BE2C (cell line): ENCODE measurements around the gene TJP2.

Experiments used
- DNase-seq: peaks from one replicate; pipeline ENCODE4 v3.0.0-alpha.2; 2020
- H3K27me3 ChIP-seq: fragments of 250-450 bp; sonication (Bioruptor Pico); 2 replicates; pipeline ENCODE4 v1.5.1; 2020; ENCODE audit warnings: mild to moderate bottlenecking
- H3K36me3 ChIP-seq: fragments of 250-450 bp; sonication (Bioruptor Pico); 2 replicates; pipeline ENCODE4 v1.5.1; 2020; ENCODE audit warnings: mild to moderate bottlenecking
- H3K4me1 ChIP-seq: fragments of 250-450 bp; sonication (Bioruptor Pico); 2 replicates; pipeline ENCODE4 v1.5.1; 2020
- H3K4me3 ChIP-seq: 2 replicates; pipeline ENCODE4 v1.5.1; 2011; ENCODE audit warnings: low read depth, low read length
- H3K9me3 ChIP-seq: fragments of 250-450 bp; sonication (Bioruptor Pico); 2 replicates; pipeline ENCODE4 v1.5.1; 2020
- CTCF ChIP-seq: IDR thresholded peaks from 2 replicates; pipeline ENCODE4 v1.5.1; 2012; ENCODE audit warnings: mild to moderate bottlenecking, low read depth, low read length

Gene TJP2

DNA sequence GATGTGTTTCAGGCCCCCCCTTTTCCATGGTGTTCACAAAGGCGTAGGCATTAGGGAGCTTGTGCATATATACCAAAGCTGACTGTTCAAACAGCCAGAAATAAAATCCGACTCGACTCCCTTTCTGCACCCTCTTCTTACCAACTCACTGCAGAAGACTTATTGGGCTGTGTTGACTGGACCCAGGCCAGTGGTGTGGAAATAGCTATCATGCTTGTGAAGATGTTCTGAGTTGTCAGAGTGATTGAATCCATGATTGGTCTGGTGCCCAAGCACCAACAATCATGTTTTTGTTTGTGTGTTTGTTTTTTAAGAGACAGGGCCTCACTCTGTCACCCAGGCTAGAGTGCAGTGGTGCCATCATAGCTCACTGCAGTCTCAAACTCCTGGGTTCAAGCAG, 21.6 kb downstream of the TJP2 start:
- Histone ChIP-seq H3K36me3 (no peaks in the 10 kb centered on the region), H3K4me3 (no peak overlapping the region), H3K4me1 (no peaks in the 10 kb centered on the region), H3K27me3 (no peaks in the 10 kb centered on the region), H3K9me3 (no peaks in the 10 kb centered on the region)
- DNase-seq: no peak
- no peak for TF ChIP-seq CTCF

- TF ChIP-seq CTCF: no peak
These were observed 23.6 kb downstream of the TJP2 start for GRCh38 chr9:69197687-69198086.

DNA sequence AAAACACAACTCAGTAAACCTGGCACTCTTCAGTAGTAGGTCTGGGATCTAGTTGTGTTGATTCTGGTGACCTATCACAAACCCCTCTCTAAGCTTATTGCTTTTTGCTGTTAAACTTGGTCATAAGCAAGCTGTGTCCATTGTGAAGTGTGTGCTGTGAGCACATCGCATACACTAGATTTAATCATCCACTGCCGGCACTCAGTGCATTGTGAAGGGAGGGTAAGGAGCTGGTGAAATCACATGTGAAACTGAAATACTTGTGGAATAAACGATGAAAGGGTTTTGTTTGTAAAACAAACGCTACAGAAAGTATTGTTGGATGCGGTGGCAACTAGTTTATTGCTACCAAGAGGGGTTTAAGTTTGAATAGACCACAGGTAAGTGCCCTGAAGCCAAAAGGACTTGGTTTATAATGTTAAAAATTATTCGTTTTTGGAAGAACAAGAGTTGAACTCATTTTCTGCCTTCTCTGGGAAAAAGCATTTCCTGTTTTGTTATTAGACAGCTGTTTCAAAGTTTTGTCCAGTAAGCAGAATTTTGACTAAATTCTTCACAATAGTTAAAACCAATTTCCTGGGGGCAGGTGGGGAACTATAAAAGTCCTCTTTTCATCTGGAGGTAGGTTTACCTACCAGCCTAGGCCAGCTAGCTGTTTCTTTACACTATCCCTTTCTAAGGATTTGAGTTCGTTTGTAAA, 24.6 kb downstream of the TJP2 start:
- no peak for TF ChIP-seq CTCF
- Histone ChIP-seq H3K27me3 (no peaks in the 10 kb centered on the region), H3K4me3 (no peak overlapping the region), H3K4me1 (no peaks in the 10 kb centered on the region), H3K36me3 (no peaks in the 10 kb centered on the region), H3K9me3 (no peaks in the 10 kb centered on the region)
- DNase-seq: no peak

More at GRCh38 chr9:69197687-69198086, 23.6 kb downstream of the TJP2 start:
- Histone ChIP-seq H3K36me3 (no peaks in the 10 kb centered on the region), H3K4me3 (no peak overlapping the region), H3K4me1 (no peaks in the 10 kb centered on the region), H3K9me3 (no peaks in the 10 kb centered on the region), H3K27me3 (no peaks in the 10 kb centered on the region)
- DNase-seq: no peak

GRCh38 chr9:69199769-69200470, 25.8 kb downstream of the TJP2 start:
- H3K27me3 ChIP-seq: no peaks in the 10 kb centered on the region
- H3K36me3 ChIP-seq: no peaks in the 10 kb centered on the region
- H3K4me3 ChIP-seq: no peak overlapping the region
- H3K9me3 ChIP-seq: no peaks in the 10 kb centered on the region
- no peak for TF ChIP-seq CTCF
- DNase-seq: no peak
- H3K4me1 ChIP-seq: no peaks in the 10 kb centered on the region

DNA sequence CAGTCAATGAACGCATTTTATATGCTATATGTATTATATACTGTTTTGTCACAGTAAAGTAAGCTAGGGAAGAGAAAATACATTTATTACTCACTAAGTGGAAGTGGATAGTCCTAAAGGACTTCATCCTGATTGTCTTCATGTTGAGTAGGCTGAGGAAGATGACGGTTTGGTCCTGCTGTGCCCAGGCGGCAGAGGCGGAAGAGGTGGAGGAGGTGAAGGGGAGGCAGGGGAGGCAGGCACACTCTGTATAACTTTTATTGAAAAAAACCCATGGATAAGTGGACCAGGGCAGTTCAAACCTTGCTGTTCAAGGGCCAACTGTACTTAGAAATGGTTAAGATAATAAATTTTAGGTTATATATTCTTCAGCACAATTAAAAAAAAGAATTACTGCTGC, 28.5 kb downstream of the TJP2 start:
- H3K9me3 ChIP-seq: no peaks in the 10 kb centered on the region
- DNase-seq: no peak
- no peaks in the 10 kb centered on the region for H3K36me3 ChIP-seq
- H3K27me3 ChIP-seq: no peaks in the 10 kb centered on the region
- H3K4me3 ChIP-seq: no peak overlapping the region
- TF ChIP-seq CTCF: no peak
- H3K4me1 ChIP-seq: no peaks in the 10 kb centered on the region; the same call in 1 of the 2 replicates

GRCh38 chr9:69204326-69204725, 30.2 kb downstream of the TJP2 start:
- no peaks in the 10 kb centered on the region for H3K9me3 ChIP-seq
- H3K36me3 ChIP-seq: no peaks in the 10 kb centered on the region
- no peak for DNase-seq
- H3K4me1 ChIP-seq: no peaks in the 10 kb centered on the region; the same call in 1 of the 2 replicates
- TF ChIP-seq CTCF: no peak
- H3K4me3 ChIP-seq: no peak overlapping the region
- H3K27me3 ChIP-seq: no peaks in the 10 kb centered on the region
